GM19463 (cell line): ENCODE results near the gene SFTPB.
"Not testable (repeated sequence)": the region's sequence is repeated elsewhere in the genome, so short reads cannot be mapped to it uniquely, and the experiment has no call there.

Source experiments
- ATAC-seq: cut with Tn5 transposase; IDR thresholded peaks from one replicate; pipeline ENCODE4 v1.9.1; 2021; ENCODE audit warnings: mild to moderate bottlenecking, moderate library complexity; ENCODE audit not compliant: unreplicated experiment

SFTPB gene

GRCh38 chr2:85668009-85668856 is at the start of gene SFTPB:
Gene SFTPB (minus strand): TSS chr2:85668199. CDS start chr2:85668183, 16 bp downstream.
- no peak for ATAC-seq

GRCh38 chr2:85717308-85718008 is 49.5 kb upstream of the SFTPB start:
- ATAC-seq = no peak

GRCh38 chr2:85716346-85716914 is 48.4 kb upstream of the SFTPB start:
- ATAC-seq = no peak

- ATAC-seq = no peak
Observed at GRCh38 chr2:85714841-85715240, 46.8 kb upstream of the SFTPB start.

- ATAC-seq = not testable (repeated sequence)
Observed at GRCh38 chr2:85714421-85714820, 46.4 kb upstream of the SFTPB start.

GRCh38 chr2:85713836-85714235 is 45.8 kb upstream of the SFTPB start:
- ATAC-seq = no peak

GRCh38 chr2:85712849-85713612 is 45.0 kb upstream of the SFTPB start:
- ATAC-seq = no peak

GRCh38 chr2:85712336-85712735 is 44.3 kb upstream of the SFTPB start:
- ATAC-seq = no peak

GRCh38 chr2:85711578-85712060 is 43.6 kb upstream of the SFTPB start:
- no peak for ATAC-seq

- ATAC-seq = no peak
Observed at GRCh38 chr2:85710687-85711577, 42.9 kb upstream of the SFTPB start.

- ATAC-seq = no peak
Observed at GRCh38 chr2:85709401-85709811, 41.4 kb upstream of the SFTPB start.

GRCh38 chr2:85708641-85709040 is 40.6 kb upstream of the SFTPB start:
- no peak for ATAC-seq

- ATAC-seq = peak; percentile 47
Observed at GRCh38 chr2:85707304-85707703, 39.3 kb upstream of the SFTPB start.

GRCh38 chr2:85706599-85707296 is 38.7 kb upstream of the SFTPB start:
- ATAC-seq = no peak

GRCh38 chr2:85706063-85706462 is 38.1 kb upstream of the SFTPB start:
- ATAC-seq = no peak

- ATAC-seq = no peak
Observed at GRCh38 chr2:85705680-85706039, 37.7 kb upstream of the SFTPB start.

- ATAC-seq = peak; percentile 57
Observed at GRCh38 chr2:85704800-85705679, 37.0 kb upstream of the SFTPB start.

GRCh38 chr2:85704038-85704437 is 36.0 kb upstream of the SFTPB start:
- no peak for ATAC-seq
